ENCODE data around the gene WDFY4.

Gene WDFY4

GRCh38 chr10:49007129-49007528, 322.5 kb downstream of the WDFY4 start:
- no peak for DNase-seq

DNA sequence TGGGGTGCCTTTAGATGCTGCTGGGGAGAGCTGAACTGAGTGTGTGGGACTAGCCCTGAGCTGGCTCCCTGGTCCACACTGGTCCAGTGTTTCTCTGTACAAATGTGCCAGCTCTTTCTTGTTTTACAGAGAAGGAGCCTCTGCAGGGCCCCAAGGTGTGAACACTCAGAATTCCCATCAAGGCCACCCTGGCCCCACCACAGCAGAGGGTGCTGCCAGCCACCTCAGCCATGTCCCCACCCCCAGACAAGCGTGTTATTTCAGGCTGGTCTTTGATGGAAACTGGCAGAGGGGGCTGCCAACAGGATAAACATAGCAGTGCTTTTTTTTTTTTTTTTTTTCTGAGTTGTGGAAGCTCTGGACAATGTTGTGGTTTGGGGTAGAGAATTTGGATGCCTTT, 323.4 kb downstream of the WDFY4 start:
- no peak for DNase-seq

- no peak for DNase-seq
These were observed 324.0 kb downstream of the WDFY4 start for GRCh38 chr10:49008505-49009198.

GRCh38 chr10:49009199-49009979, 324.7 kb downstream of the WDFY4 start:
- DNase-seq: no peak

GRCh38 chr10:49010295-49010694, 325.6 kb downstream of the WDFY4 start:
- DNase-seq: no peak

DNA sequence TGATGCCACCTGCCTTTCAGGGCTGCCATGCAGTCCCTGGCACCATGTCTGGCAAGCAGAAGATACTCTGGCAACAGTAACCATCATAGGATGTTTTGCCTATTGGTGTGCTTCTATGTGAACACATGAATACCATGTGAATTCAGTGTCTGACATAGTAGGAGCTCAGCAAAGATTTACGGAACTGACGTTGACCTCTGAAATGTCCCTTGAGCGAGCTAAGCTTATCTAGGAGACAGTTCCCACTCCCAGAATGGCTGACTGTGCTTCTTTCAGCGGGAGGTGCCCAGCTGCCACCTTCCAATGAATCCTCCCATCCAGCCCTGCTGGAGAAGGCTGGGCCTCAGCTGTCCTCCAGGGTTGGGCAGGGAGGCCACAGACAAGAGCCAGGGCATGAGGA, 326.2 kb downstream of the WDFY4 start:
- no peak for DNase-seq

DNA sequence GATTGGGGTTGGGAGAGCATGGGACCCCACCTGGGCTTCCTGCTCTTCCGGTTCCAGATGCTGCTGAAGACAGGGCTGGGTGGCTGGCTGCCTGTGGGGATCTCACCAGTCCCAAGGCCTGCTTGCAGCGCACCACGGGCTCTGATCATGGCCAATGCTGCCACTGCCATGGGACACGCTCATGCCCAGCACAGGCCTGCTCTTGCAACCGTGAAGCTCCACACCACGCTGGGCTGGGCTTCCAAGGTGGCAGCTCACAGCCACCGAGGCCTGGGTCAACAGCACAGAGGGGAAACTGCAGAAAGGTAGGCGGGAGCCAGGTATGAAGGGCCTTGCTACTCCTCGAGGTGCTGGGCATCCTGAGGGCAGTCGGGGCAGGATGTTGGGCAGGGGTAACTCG, 327.1 kb downstream of the WDFY4 start:
- DNase-seq: no peak

DNA sequence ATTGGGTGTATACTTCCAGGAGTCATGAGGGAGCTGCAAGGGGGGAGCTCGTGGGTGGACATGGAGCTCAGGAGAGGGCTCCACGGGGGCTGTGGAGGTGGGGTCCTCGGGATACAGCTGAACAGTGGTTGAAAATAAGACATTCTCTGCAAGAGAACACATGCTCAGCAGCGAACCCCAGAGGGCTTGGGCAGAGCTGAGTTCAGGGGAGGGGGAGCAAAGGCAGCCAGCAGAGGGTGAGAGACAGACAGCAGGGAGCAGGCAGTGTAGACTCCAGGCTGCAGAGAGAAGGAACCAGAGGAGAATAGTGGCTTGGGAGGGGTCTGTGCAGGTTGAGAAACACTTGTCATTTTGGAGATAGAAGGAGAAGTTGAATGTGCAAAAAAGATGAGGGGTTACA, 327.9 kb downstream of the WDFY4 start:
- no peak for DNase-seq

DNA sequence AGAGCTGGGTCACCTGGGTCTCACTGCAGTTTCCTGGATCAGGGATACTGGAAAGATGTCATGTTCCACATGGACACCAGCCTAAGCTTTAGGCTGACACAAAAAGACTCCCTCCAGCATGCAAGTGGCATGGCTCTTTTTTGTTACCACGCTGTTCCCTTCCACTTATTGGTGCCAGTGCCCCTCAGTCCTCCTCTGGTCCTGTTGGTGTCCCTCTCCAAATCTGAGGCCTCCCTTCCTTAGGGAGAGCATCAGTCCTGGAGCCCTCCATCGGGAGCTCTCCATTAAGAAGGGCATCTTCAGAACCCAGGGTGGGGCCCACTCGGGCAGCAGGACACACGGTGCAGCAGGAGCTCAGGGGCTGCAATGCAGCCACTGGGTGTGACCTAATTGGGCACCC, 331.0 kb downstream of the WDFY4 start:
- DNase-seq: no peak

DNA sequence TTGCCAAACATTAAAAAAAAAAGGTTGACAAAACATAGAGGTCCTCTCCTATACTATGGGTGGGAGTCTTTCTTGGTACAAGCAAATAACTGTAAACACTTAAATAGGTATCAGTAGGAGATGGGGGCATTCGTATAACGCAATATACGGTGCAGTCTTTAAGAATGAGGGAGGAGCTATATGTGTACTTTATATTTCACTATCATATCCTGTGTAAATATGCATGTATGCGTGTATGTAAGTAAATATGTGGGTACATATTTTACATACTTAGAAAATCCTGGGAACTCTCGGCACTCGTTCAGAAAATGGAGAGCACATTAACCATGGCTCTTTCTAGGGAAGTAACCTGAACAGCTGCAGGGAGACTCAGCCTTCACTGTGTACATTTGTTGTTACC, 337.0 kb downstream of the WDFY4 start:
- no peak for DNase-seq

- DNase-seq: no peak
These were observed 338.4 kb downstream of the WDFY4 start for GRCh38 chr10:49023071-49023470.

- no peak for DNase-seq
These were observed 339.1 kb downstream of the WDFY4 start for GRCh38 chr10:49023752-49024151.

GRCh38 chr10:49024484-49024883, 339.8 kb downstream of the WDFY4 start:
- DNase-seq: no peak

DNA sequence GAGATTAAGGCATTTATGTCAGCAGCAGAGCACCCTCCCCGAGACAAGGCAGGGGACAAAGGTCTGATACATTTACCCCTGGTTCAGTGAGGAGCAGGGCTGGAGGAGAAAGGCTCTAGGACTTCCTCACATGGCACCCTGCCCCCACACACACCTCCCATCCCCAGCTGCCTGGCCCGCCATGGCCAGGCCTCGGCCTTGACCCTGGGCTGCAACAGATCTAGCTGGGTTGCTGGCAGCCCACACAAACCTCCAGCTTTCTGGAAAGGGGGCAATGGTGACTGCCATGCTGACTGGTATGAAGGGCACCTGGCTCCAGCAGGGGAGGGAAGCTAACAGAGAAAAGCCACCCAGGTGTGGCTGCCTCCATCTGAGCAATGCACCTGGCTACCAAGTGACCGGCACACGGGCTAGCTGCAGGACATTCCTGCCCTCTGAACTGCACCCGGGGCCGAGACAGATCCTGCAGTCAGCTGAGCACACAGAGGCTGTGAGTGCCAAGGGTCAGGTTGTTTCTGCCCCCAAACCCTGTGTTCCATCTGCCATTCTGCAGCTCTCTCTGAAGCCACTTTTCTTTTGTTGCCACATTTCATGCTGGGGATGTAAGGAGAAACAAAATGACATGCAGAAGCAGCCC, 340.8 kb downstream of the WDFY4 start:
- no peak for DNase-seq

DNA sequence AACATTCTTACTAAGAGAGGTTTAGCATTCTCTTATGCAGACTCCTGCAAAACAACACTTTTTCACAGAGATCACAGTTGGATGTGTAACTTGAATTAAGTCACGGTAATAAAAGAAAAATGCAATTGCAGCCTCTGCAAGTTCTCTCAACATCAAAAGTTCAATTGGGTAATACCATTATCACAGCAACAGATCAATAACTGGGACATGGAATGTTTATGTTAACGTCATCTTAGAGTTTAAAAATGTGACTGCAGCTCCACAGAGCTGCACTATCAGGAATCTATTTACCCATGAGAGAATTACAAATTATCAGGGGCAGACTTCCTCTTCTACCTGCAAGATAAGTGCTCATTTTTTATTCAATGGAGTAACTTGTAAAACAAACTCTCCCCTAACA, 344.0 kb downstream of the WDFY4 start:
- DNase-seq: no peak

DNA sequence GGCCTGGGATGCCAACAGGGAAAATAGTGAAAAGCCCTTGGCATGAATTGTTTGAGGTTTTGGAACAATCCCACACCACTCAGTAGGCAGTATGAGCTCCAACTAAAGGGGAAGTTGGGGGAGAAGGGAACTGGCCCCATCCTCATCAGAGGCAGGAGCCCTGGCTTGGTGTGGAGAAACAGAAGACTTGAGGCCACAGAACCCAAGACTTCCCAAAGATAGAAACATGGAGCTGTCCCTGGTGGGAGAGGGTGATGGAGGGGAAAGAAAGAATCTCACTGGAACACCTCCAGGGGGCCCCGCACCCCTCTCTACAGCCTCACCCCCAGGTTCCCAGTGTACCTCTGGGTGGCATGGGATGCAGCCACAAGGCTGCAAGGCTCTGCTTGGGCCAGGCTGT, 345.0 kb downstream of the WDFY4 start:
- DNase-seq: no peak
